Gastrocnemius medialis (tissue), 4 donors: ENCODE data around the gene PCDH12. TPM values are rescaled to one million over a fixed set of nuclear protein-coding genes. Genes with fewer than 3 reads are reported as not detected.

Experiments used
- ATAC-seq, 2 donors: fragments of 150-250 bp; one replicate each; pipeline ENCODE4 v1.9.1; 2016
- DNase-seq, 2 donors: peaks; one replicate each; pipeline ENCODE4 v3.0.0-alpha.2; 2019
- H3K27ac ChIP-seq, 4 donors: fragments of 200-600 bp; sonication (generic); 1 replicate in 1 of 4; 2 replicates in 3 of 4; pipeline ENCODE4 v1.5.1; 2016 to 2018; ENCODE audit warnings: mild to moderate bottlenecking in 2 of 4, moderate library complexity in 1 of 4
- H3K27me3 ChIP-seq, 3 donors: fragments of 200-600 bp; sonication (generic) in 2 of 3; 1 replicate in 1 of 3; 2 replicates in 2 of 3; pipeline versions ENCODE4 v1.5.1 to v1.6.0; 2016 to 2019; ENCODE audit warnings: mild to moderate bottlenecking in 1 of 3, moderate library complexity in 1 of 3
- H3K36me3 ChIP-seq, 2 donors: fragments of 200-600 bp; sonication (generic) in 1 of 2; one replicate each; pipeline ENCODE4 v1.5.1; 2017 to 2018
- H3K4me1 ChIP-seq, 2 donors: fragments of 200-600 bp; sonication (generic) in 1 of 2; one replicate each; pipeline ENCODE4 v1.5.1; 2016 to 2017; ENCODE audit warnings: mild to moderate bottlenecking in 2 of 2
- H3K4me3 ChIP-seq, 4 donors: fragments of 200-600 bp; sonication (generic) in 3 of 4; 1 replicate in 1 of 4; 2 replicates in 3 of 4; pipeline ENCODE4 v1.5.1; 2016 to 2019; ENCODE audit warnings: mild to moderate bottlenecking in 2 of 4
- H3K9me3 ChIP-seq, 3 donors: fragments of 200-600 bp; sonication (generic) in 2 of 3; 1 replicate in 1 of 3; 2 replicates in 2 of 3; pipeline ENCODE4 v1.5.1; 2016 to 2019
- POLR2A ChIP-seq, 2 donors: fragments of 450-650 bp; IDR thresholded peaks; one replicate each; pipeline ENCODE4 v1.6.1; 2017; ENCODE audit warnings: antibody characterized with exemption in 2 of 2, mild to moderate bottlenecking in 2 of 2, moderate library complexity in 2 of 2
- in situ Hi-C, 4 donors: fragments of 200-750 bp; cut with MboI; loops; one replicate each; pipeline versions ENCODE4 v1.15.0 to v1.8.0; 2017; ENCODE audit warnings: low sequenced_read_pairs in 4 of 4
- intact Hi-C: fragments of 100-400 bp; cut with DNase I; formaldehyde crosslinking; loops from one replicate; pipeline ENCODE4 v1.15.1; 2023; ENCODE audit warnings: low total_unique reads
- total RNA-seq, 4 donors: library from RNA; depleted of rRNA; stranded (reverse); fragments of >200 nt; gene quantifications; one replicate each; pipeline versions ENCODE4 v1.1.0 to v1.2.3, GENCODE V29; 2016
- TF ChIP-seq, protein P1 (sequence below), 5 experiments: fragments of 450-650 bp in 3 of 5; fragments of 200-600 bp in 2 of 5; sonication (generic) in 2 of 5; IDR thresholded peaks in 4 of 5; conservative IDR thresholded peaks in 1 of 5; 1 replicate in 4 of 5; 2 replicates in 1 of 5; pipeline ENCODE4 v1.5.1; 2016 to 2019; ENCODE audit warnings: antibody characterized with exemption in 5 of 5, mild to moderate bottlenecking in 3 of 5, moderate library complexity in 3 of 5

Gene PCDH12
- total RNA-seq, 4 donors from 2014 or later = 2.1 to 13.6 (median 3.6) TPM

DNA sequence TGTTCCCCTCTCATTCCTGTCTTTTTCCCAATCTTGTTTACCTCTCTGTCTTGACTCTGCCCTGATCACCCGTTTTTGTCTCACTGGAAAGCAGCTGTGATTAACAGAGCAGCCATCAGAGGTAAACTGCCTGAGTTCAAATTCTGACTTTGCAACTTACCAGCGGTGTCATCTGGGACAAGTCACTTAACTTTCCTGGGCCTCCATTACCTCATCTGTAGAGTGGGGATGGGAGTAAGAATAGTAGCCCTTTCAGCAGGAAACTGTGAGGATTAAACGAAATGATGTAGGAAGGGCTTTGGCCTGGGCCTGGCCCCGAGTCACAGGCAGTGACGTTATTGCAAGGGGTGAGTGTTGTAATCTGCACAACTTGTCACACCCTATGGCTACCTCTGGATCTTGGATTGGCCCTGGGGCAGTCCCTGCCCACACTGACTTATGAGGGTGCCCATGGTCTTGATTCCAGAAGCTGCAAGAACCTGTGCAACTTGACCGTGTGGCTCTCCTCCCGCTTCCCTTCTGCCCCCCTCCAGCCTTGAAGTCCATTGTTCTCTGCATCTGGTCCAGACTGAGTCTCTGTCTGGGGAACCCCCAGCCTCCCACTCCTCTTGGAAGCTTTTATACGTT lies 657 bp upstream of the PCDH12 start:
- Histone ChIP-seq H3K27me3 (no peaks in the 10 kb centered on the region), H3K4me3 (peak overlapping the region in 1 of 4 donors; percentile 39), H3K4me1 (peaks cover 0 to 3% of the 10 kb centered on the region in 2 donors), H3K9me3 (no peaks in the 10 kb centered on the region), H3K27ac (peak overlapping the region in 3 of 4 donors; percentile 46 to 61 (median 49)), H3K36me3 (no peaks in the 10 kb centered on the region)
- in situ Hi-C loops (loop anchor here in 3 of 4 donors (5.0 to 10.0 kb wide), 3 partner anchors 74 to 271 kb away; no protein-coding TSS in a partner anchor), intact Hi-C loops (no loop called here)
- TF ChIP-seq, protein P1, sequence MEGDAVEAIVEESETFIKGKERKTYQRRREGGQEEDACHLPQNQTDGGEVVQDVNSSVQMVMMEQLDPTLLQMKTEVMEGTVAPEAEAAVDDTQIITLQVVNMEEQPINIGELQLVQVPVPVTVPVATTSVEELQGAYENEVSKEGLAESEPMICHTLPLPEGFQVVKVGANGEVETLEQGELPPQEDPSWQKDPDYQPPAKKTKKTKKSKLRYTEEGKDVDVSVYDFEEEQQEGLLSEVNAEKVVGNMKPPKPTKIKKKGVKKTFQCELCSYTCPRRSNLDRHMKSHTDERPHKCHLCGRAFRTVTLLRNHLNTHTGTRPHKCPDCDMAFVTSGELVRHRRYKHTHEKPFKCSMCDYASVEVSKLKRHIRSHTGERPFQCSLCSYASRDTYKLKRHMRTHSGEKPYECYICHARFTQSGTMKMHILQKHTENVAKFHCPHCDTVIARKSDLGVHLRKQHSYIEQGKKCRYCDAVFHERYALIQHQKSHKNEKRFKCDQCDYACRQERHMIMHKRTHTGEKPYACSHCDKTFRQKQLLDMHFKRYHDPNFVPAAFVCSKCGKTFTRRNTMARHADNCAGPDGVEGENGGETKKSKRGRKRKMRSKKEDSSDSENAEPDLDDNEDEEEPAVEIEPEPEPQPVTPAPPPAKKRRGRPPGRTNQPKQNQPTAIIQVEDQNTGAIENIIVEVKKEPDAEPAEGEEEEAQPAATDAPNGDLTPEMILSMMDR (IDR thresholded peaks at IDR 0.05 in 4 of 5, conservative IDR thresholded peaks at IDR 0.05 in 1 of 5) = no peak
- DNase-seq (no peak), ATAC-seq (no peak)

DNA sequence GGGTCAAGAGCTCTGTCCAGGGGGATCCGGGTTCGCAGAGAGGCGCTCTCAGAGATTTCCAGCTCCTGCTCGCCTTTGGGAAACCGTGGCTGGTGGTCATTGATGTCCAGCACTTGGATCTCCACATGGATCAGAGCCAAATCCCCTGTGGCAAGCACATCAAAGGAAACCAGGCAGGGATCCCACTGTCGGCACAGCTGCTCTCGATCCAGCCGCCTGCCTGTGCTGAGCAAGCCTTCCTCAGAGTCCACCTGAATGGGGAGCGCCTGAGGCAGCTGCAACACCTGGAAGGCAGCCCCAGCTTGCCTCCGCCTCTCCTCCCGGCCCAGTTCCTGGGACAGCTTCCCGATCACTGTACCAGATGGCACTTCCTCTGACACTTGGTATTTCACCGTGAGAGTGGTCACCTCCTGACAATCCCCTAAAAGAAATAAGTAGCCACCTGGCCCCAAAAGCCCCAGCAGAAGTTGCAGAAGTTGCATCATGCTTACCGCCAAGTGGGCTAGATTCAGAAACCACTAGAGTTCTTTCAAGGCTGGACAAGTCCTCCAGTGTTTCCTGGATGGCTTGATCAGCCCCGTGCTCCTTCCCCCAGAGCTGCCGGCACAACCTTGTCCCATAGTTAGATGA lies 520 bp downstream of the PCDH12 start:
- H3K9me3 ChIP-seq = no peaks in the 10 kb centered on the region
- H3K27me3 ChIP-seq = no peaks in the 10 kb centered on the region
- peak overlapping the region in 3 of 4 donors; percentile 34 to 39 (median 35) for H3K4me3 ChIP-seq
- H3K36me3 ChIP-seq = no peaks in the 10 kb centered on the region
- in situ Hi-C loops = loop anchor here in 3 of 4 donors (5.0 to 10.0 kb wide), 3 partner anchors 73 to 270 kb away; no protein-coding TSS in a partner anchor
- intact Hi-C loops = no loop called here
- ATAC-seq = no peak
- DNase-seq = no peak
- H3K27ac ChIP-seq = peak overlapping the region; percentile 17 to 64 (median 54)
- TF ChIP-seq, protein P1 (IDR thresholded peaks at IDR 0.05 in 4 of 5, conservative IDR thresholded peaks at IDR 0.05 in 1 of 5) = no peak
- TF ChIP-seq POLR2A (IDR thresholded peaks at IDR 0.05) = no peak
- peaks cover 0 to 3% of the 10 kb centered on the region in 2 donors for H3K4me1 ChIP-seq

DNA sequence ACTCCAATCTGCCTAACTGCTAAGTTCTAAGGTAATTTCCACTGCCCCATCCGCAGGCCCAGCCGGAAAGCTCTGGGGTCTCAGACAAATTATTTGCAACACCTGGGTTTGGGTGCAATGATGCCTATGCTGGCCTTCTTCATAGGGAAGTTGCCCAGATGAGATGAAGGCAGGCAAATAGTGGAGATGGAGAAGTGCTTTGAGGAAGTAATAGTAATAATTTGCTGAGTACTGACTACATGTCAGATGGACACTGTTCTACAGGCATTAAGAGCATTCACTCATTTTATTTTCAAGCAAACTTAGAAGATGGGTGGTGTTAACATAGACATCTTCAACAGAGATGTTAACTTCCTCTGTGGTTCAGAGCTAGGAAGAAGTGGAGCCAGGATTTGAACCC lies 3.8 kb downstream of the PCDH12 start:
- H3K4me1 ChIP-seq = peaks cover 4 to 7% of the 10 kb centered on the region in 2 donors
- intact Hi-C loops (no loop called here), in situ Hi-C loops (loop anchor here in 1 of 4 donors (10.0 kb wide), 1 partner anchor 69 kb away; no protein-coding TSS in a partner anchor)
- H3K9me3 ChIP-seq = no peaks in the 10 kb centered on the region
- H3K27me3 ChIP-seq = no peaks in the 10 kb centered on the region
- DNase-seq (no peak), ATAC-seq (no peak)
- H3K36me3 ChIP-seq = no peaks in the 10 kb centered on the region
- TF ChIP-seq POLR2A (IDR thresholded peaks at IDR 0.05) = no peak
- TF ChIP-seq, protein P1 (IDR thresholded peaks at IDR 0.05 in 4 of 5, conservative IDR thresholded peaks at IDR 0.05 in 1 of 5) = no peak
- H3K4me3 ChIP-seq = peak overlapping the region in 3 of 4 donors; percentile 7 to 32 (median 13)
- peak overlapping the region in 2 of 4 donors; percentile 18 to 41 for H3K27ac ChIP-seq

DNA sequence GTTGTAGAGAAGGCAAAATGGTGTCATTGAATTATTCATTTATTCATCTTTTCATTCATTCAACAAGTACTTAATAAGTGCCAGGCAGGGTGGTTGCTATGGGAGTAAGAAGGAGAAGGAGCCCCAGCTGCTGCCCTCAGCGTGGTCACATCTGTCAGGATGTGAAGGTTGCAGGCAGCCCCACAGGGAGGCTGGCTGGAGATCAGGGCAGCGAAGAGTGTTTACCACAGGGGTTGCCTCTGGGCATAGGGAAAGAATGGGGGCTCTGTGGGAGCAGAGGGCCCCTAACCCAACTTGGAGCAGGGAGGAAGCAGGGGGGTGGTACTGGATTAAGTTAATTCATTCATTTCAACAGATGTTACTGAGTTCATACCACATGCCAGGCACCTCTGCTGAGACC lies 6.0 kb downstream of the PCDH12 start:
- Histone ChIP-seq H3K27ac (peak overlapping the region in 3 of 4 donors; percentile 41 to 52 (median 46)), H3K36me3 (no peaks in the 10 kb centered on the region), H3K4me1 (peaks cover 7 to 9% of the 10 kb centered on the region in 2 donors), H3K27me3 (peaks cover 0 to 5% (median 4%) of the 10 kb centered on the region in 3 donors), H3K4me3 (no peak overlapping the region), H3K9me3 (no peaks in the 10 kb centered on the region)
- TF ChIP-seq POLR2A (IDR thresholded peaks at IDR 0.05) = no peak
- ATAC-seq = no peak
- DNase-seq = no peak
- intact Hi-C loops = no loop called here
- in situ Hi-C loops = loop anchor here in 1 of 4 donors (10.0 kb wide), 1 partner anchor 67 kb away; no protein-coding TSS in a partner anchor

DNA sequence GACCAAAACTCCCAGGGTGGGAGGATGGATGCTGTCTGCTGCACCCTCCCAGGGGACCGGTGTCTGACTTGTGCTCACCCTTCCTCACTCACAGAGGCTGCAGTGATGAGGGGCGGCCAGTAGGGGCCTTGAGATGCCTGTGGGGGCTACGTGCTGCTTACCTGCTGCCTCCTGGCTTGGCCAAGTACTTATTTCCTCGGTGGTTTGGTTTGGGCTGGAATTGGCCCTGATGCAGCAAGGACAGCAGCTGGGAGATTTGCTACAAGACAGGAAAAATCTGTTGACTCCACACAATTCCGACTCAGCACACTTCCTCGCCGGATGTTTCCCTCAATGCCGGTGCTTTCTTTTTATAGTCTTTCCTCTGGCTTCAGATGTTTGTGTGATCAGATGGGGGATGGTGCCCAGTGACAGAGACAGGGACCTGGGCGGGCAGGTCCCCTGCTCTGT lies 6.6 kb downstream of the PCDH12 start:
- Histone ChIP-seq H3K9me3 (no peaks in the 10 kb centered on the region), H3K4me3 (no peak overlapping the region), H3K27ac (peak overlapping the region in 3 of 4 donors; percentile 41 to 52 (median 46)), H3K4me1 (peaks cover 7 to 11% of the 10 kb centered on the region in 2 donors), H3K27me3 (peaks cover 0 to 5% (median 5%) of the 10 kb centered on the region in 3 donors), H3K36me3 (no peaks in the 10 kb centered on the region)
- in situ Hi-C loops (loop anchor here in 1 of 4 donors (10.0 kb wide), 1 partner anchor 67 kb away; no protein-coding TSS in a partner anchor), intact Hi-C loops (no loop called here)
- TF ChIP-seq, protein P1 (IDR thresholded peaks at IDR 0.05 in 4 of 5, conservative IDR thresholded peaks at IDR 0.05 in 1 of 5) = peak in 2 of 5 experiments; percentile 13 to 27
- TF ChIP-seq POLR2A (IDR thresholded peaks at IDR 0.05) = no peak
- DNase-seq (no peak), ATAC-seq (peak in 1 of 2 donors; percentile 46)
